Endodermal cell (in vitro differentiated cells): Measurements from ENCODE around the gene PDZD7. TPM values are rescaled to one million over a fixed set of nuclear protein-coding genes. Genes with fewer than 3 reads are reported as not detected.

ENCODE experiments used
- DNase-seq: peaks from one replicate; pipeline ENCODE4 v3.0.0-alpha.2; 2017
- H3K27ac ChIP-seq: 2 replicates; pipeline ENCODE4 v1.5.1; 2013; ENCODE audit warnings: mild to moderate bottlenecking, low read depth, low read length, moderate library complexity
- H3K27me3 ChIP-seq: 2 replicates; pipeline ENCODE4 v1.6.1; 2013; ENCODE audit warnings: mild to moderate bottlenecking, low read length, moderate library complexity; ENCODE audit not compliant: insufficient read depth, control insufficient read depth, poor library complexity, severe bottlenecking
- H3K36me3 ChIP-seq: 2 replicates; pipeline ENCODE4 v1.7.0; 2013; ENCODE audit warnings: mild to moderate bottlenecking, low read length, moderate library complexity; ENCODE audit not compliant: control insufficient read depth, insufficient read depth
- H3K4me1 ChIP-seq: one replicate; pipeline ENCODE4 v1.7.0; 2013; ENCODE audit warnings: low read length; ENCODE audit not compliant: control insufficient read depth, insufficient read depth
- H3K4me3 ChIP-seq: 2 replicates; pipeline ENCODE4 v1.5.1; 2013; ENCODE audit warnings: mild to moderate bottlenecking, low read length, moderate library complexity
- H3K9ac ChIP-seq: 2 replicates; pipeline ENCODE4 v1.6.1; 2013; ENCODE audit warnings: mild to moderate bottlenecking, low read length, moderate library complexity; ENCODE audit not compliant: poor library complexity, severe bottlenecking; ENCODE audit errors: extremely low read depth
- H3K9me3 ChIP-seq: 2 replicates; pipeline ENCODE4 v1.6.1; 2013; ENCODE audit warnings: mild to moderate bottlenecking, low read length, moderate library complexity; ENCODE audit not compliant: control insufficient read depth
- H3K27ac Mint-ChIP-seq: 2 replicates; pipeline ENCODE4 v1.8.0; 2020; ENCODE audit warnings: mixed read lengths
- H3K27me3 Mint-ChIP-seq: 2 replicates; pipeline ENCODE4 v1.8.0; 2021; ENCODE audit warnings: mild to moderate bottlenecking, mixed read lengths; ENCODE audit not compliant: insufficient read depth
- H3K36me3 Mint-ChIP-seq: 2 replicates; pipeline ENCODE4 v1.8.0; 2020; ENCODE audit warnings: low read depth, mixed read lengths
- H3K4me1 Mint-ChIP-seq: 2 replicates; pipeline ENCODE4 v1.8.0; 2020; ENCODE audit warnings: mixed read lengths
- H3K4me3 Mint-ChIP-seq: 2 replicates; pipeline ENCODE4 v1.8.0; 2020; ENCODE audit warnings: mild to moderate bottlenecking, moderate library complexity, mixed read lengths
- H3K9me3 Mint-ChIP-seq: 2 replicates; pipeline ENCODE4 v1.8.0; 2020; ENCODE audit warnings: mild to moderate bottlenecking, mixed read lengths
- WGBS, 2 experiments: methylation state at CpG; one replicate each; pipeline versions ENCODE4 v1.1.5 to v1.1.7; 2013; ENCODE audit warnings: missing lambda C conversion rate in 2 of 2, mixed read lengths in 1 of 2; ENCODE audit not compliant: insufficient coverage in 1 of 2, insufficient read length in 1 of 2; 5-methylcytosine and 5-hydroxymethylcytosine counted together
- total RNA-seq, 2 donors: library from RNA; stranded (reverse); fragmentation: NEBNext Ultra II Directional in 1 of 2; extraction: Animal tissue kit (Norgen Biotek cat#: 25700) in 1 of 2; gene quantifications; 2 replicates in 1 of 2; 3 replicates in 1 of 2; pipeline ENCODE4 v1.2.1, GENCODE V29; 2021
- TF ChIP-seq, protein P1 (sequence below): fragments of 200-600 bp; sonication (generic); conservative IDR thresholded peaks from 2 replicates; pipeline ENCODE4 v1.5.0; 2021; ENCODE audit warnings: antibody characterized with exemption, mild to moderate bottlenecking

PDZD7 gene
- total RNA-seq, 2 donors from 2014 or later: 0.49 to 1.1 TPM

DNA sequence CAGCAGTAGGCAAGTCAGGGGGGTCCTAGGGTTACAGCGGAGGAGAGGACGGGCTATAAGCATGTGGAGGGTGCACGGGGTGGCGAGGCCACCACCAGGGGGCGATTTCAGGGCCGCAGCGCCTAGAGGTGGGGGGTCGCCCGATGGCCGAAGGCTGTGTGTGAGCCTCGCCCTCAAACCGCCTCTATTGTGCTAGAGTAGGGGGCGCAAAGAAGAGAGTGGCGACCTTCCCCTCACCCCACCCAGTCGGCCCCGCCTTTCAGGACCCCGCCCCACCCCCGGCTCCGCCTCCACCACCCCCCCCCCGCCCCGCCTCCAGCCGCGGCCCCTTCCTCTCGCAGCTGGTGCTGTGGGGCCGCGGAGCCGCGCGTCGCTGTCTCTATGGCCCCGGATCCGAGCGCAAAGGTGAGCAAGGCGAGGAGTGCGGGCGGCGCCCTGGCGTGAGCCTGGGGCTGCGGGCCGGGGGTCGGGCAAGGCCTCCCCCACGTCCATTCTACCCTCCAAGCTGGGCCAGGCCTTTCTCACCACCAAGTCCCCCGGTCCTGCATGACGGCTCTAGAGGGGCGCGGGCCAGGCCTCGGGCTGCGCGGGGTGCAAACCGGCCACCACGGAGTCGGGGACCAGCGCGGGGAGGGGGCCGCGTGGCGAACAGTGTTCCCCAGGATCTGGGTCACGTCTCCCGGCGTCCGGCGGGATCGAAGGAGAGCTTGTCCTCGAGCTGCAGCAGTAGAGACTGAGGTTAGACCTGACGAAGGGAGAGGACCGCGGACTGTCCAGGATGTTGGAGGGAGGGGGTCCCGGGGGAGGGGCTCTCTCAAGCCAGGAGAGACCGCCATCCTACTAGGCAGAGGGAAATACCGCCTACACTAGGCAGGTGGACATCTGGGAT, 61.5 kb downstream of the PDZD7 start, which contains the start of gene SEMA4G:
Gene SEMA4G, plus strand, starts transcription at position 318 of the 889 bp plus-strand sequence. CDS start 3,409 bp downstream, outside the sequence.
- TF ChIP-seq, protein P1, sequence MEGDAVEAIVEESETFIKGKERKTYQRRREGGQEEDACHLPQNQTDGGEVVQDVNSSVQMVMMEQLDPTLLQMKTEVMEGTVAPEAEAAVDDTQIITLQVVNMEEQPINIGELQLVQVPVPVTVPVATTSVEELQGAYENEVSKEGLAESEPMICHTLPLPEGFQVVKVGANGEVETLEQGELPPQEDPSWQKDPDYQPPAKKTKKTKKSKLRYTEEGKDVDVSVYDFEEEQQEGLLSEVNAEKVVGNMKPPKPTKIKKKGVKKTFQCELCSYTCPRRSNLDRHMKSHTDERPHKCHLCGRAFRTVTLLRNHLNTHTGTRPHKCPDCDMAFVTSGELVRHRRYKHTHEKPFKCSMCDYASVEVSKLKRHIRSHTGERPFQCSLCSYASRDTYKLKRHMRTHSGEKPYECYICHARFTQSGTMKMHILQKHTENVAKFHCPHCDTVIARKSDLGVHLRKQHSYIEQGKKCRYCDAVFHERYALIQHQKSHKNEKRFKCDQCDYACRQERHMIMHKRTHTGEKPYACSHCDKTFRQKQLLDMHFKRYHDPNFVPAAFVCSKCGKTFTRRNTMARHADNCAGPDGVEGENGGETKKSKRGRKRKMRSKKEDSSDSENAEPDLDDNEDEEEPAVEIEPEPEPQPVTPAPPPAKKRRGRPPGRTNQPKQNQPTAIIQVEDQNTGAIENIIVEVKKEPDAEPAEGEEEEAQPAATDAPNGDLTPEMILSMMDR: peak; percentile 95
- Histone ChIP-seq H3K9ac (peak within 1 kb of the TSS; percentile 34), H3K9me3 (no peaks in the 10 kb centered on the region), H3K4me1 (peaks cover 18% of the 10 kb centered on the region), H3K27ac (no peak within 1 kb of the TSS), H3K27me3 (no peaks in the 10 kb centered on the region), H3K36me3 (peaks cover 19% of the 10 kb centered on the region), H3K4me3 (peak within 1 kb of the TSS; percentile 82)
- Mint-ChIP-seq H3K4me3 (peak within 1 kb of the TSS; percentile 74), H3K27me3 (no peaks in the 10 kb centered on the region), H3K27ac (no peak within 1 kb of the TSS), H3K4me1 (peaks cover 33% of the 10 kb centered on the region), H3K36me3 (peaks cover 19% of the 10 kb centered on the region), H3K9me3 (no peaks in the 10 kb centered on the region)
- peak; percentile 94 for DNase-seq
- 3 to 4% methylated on average over 21 to 58 of the region's 70 CpGs for WGBS, 2 experiments

DNA sequence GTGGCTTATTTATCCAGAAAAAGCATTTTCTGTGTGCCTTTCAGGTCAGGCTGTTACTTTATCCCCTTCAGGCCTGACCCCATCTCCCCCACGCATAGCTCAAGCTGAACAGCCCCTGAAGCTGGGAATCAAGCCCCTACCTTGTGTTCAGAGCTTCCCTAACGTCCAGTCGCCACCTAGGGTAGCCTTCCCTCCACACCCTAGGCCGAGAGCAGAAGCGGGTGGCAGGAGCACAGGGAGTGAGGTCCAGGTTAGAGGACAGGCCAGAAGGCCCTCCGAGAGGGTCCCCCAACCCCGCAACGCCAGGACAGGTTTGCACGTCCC, 62.1 kb downstream of the PDZD7 start:
- TF ChIP-seq, protein P1: no peak
- no peaks in the 10 kb centered on the region for H3K27me3 Mint-ChIP-seq
- H3K9me3 Mint-ChIP-seq: no peaks in the 10 kb centered on the region
- peaks cover 33% of the 10 kb centered on the region for H3K4me1 Mint-ChIP-seq
- Histone ChIP-seq H3K27ac (no peak overlapping the region), H3K4me3 (peak overlapping the region; percentile 74), H3K27me3 (no peaks in the 10 kb centered on the region), H3K36me3 (peaks cover 25% of the 10 kb centered on the region), H3K9ac (no peak overlapping the region), H3K9me3 (no peaks in the 10 kb centered on the region), H3K4me1 (peaks cover 18% of the 10 kb centered on the region)
- H3K27ac Mint-ChIP-seq: no peak overlapping the region
- H3K4me3 Mint-ChIP-seq: peak overlapping the region; percentile 74
- DNase-seq: no peak
- peaks cover 14% of the 10 kb centered on the region for H3K36me3 Mint-ChIP-seq
- 14 to 38% methylated on average over 4 to 9 of the region's 9 CpGs for whole genome bisulfite sequencing, 2 experiments

DNA sequence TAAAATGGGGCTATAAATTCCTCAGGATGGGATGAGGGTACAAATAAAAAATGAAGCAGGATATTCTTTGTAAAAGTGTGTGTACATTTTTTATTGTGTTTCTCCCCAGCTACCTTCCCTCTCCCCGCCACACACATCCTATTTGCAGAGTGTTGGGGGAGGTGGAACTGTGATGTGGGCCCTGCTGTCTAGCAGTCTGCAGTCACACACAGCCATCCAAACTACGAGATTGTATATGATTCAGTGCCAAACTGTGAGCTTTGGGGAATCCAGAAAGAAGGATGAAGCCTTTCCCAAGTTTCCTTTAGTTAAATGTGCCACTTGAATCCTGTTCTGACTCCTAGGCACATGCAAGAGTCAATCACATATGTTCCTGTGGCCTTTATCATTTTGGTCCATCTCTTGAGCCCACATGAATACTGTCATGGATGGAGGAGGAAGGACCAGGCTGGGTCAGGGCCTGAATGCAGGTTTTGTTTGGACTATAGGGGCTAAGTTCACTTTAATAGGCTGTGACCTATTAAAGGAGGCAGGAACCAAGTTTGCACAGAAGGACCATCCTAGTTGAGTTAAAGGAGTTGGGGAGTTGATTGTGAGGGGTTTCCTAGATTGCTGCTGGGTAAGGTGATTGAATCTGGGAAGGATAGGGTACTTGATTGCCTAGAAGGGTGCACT, 62.7 kb downstream of the PDZD7 start:
- TF ChIP-seq, protein P1: no peak
- 100% methylated on average over 1 of the region's 2 CpGs for WGBS, 2 experiments
- Histone ChIP-seq H3K4me1 (peaks cover 18% of the 10 kb centered on the region), H3K9me3 (no peaks in the 10 kb centered on the region), H3K36me3 (peaks cover 30% of the 10 kb centered on the region), H3K27me3 (no peaks in the 10 kb centered on the region), H3K4me3 (no peak overlapping the region), H3K27ac (no peak overlapping the region), H3K9ac (no peak overlapping the region)
- no peak overlapping the region for H3K27ac Mint-ChIP-seq
- peaks cover 8% of the 10 kb centered on the region for H3K36me3 Mint-ChIP-seq
- H3K4me1 Mint-ChIP-seq: peaks cover 33% of the 10 kb centered on the region
- DNase-seq: no peak
- H3K27me3 Mint-ChIP-seq: no peaks in the 10 kb centered on the region
- no peaks in the 10 kb centered on the region for H3K9me3 Mint-ChIP-seq
- H3K4me3 Mint-ChIP-seq: peak overlapping the region; percentile 74
